ENCODE results near the gene HECTD2.
A peak's percentile ranks its signal among the peaks of the same experiment; 100 is the strongest.
"Not testable (repeated sequence)": the region's sequence is repeated elsewhere in the genome, so short reads cannot be mapped to it uniquely, and the experiment has no call there.

Gene HECTD2, protein sequence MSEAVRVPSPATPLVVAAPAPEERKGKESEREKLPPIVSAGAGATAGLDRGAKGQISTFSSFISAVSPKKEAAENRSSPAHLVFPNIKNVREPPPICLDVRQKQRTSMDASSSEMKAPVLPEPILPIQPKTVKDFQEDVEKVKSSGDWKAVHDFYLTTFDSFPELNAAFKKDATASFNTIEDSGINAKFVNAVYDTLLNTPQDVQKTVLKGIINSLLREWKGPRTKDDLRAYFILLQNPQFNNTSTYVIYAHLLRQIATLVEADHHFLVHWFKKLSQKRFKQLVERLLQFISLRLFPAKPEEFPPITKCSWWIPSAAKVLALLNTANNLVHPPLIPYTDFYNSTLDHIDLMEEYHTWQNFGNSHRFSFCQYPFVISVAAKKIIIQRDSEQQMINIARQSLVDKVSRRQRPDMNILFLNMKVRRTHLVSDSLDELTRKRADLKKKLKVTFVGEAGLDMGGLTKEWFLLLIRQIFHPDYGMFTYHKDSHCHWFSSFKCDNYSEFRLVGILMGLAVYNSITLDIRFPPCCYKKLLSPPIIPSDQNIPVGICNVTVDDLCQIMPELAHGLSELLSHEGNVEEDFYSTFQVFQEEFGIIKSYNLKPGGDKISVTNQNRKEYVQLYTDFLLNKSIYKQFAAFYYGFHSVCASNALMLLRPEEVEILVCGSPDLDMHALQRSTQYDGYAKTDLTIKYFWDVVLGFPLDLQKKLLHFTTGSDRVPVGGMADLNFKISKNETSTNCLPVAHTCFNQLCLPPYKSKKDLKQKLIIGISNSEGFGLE

DNA sequence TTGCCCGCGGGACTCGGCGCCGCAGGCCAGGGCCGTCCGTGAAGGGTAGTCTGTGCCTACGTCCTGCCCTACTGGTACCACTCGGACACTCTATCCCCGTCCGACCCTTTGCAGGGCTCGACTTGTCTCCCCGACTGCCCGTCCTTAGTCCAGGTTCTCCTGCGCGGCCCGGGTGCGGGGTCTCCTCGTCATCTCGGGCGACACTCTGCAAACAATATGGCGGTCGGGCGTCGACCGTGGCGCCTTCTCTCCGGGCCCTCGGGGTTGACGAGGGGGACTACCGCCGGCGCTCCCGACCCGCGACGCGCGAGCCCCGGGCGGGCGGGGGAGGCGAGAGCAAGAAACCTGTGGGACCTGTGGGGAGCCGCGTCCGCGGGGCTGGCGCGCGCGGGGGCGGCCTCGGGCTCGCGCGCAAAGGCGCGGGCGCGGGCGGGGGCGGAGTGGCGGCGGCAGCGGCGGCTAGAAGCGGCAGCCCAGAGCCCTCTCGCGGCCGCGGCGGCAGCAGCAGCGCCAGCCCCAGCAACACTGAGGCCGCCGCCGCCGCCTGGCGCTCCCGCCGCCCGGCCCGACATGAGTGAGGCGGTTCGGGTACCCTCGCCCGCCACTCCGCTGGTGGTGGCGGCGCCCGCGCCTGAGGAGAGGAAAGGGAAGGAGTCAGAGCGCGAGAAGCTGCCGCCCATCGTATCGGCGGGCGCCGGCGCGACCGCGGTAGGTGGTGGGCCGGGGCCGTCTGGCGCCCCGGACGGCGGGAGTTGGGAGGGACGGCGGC lies at the start of gene HECTD2:
Gene HECTD2, plus strand, starts transcription at position 476 of the 769 bp plus-strand sequence. Its CDS starts 95 bp downstream, at position 571.
- DNase-seq: no peak

GRCh38 chr10:91360461-91360860 lies 49.7 kb upstream of the HECTD2 start:
- no peak for DNase-seq

DNA sequence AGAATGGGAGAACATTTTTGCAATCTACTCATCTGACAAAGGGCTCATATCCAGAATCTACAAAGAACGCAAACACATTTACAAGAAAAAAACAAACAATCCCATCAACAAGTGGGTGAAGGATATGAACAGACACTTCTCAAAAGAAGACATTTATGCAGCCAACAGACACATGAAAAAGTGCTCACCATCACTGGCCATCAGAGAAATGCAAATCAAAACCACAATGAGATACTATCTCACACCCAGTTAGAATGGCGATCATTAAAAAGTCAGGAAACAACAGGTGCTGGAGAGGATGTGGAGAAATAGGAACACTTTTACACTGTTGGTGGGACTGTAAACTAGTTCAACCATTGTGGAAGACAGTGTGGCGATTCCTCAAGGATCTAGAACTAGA lies 44.6 kb upstream of the HECTD2 start:
- not testable (repeated sequence) for DNase-seq

DNA sequence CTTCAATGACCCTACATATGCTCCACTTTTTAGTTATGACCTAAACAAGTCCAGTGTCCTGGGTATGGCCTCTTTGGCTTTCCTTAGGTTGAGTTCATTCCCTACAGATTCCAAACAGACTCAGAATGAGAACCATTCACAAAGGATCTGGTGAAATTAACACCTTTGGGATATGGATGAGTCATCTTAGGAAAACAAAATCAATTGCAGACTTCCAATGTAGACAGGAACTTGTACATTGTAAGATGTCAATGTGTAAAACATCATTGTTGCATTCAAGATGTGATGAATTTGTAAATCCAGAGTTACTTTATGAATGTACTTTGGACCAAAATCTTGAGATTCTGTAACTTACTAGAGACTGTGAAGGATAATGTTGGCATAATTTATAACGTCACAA lies 43.4 kb upstream of the HECTD2 start:
- no peak for DNase-seq

GRCh38 chr10:91367127-91367531 lies 43.0 kb upstream of the HECTD2 start:
- DNase-seq: no peak

- DNase-seq: no peak
These were observed 42.6 kb upstream of the HECTD2 start for GRCh38 chr10:91367558-91367957.

- DNase-seq: not testable (repeated sequence)
These were observed 40.1 kb upstream of the HECTD2 start for GRCh38 chr10:91369978-91370589.

DNA sequence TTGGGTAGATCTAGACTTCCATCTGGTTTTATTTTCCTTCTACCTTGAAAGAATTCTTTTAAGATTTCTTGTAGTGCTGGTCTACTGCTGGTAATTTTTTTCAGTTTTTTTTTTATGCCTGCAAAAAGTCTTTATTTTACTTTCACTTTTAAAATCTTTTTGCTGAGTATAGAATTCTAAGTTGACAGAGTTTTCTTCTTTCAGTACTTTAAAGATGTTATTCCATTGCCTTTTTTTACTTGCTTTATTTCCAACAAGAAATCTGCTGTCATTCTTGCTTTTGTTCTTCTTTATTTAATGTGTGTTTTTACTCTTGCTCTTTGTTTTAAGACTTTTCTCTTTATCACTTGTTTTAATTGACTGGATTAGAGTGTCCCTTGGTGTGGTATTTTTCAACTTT lies 36.1 kb upstream of the HECTD2 start:
- no peak for DNase-seq

DNA sequence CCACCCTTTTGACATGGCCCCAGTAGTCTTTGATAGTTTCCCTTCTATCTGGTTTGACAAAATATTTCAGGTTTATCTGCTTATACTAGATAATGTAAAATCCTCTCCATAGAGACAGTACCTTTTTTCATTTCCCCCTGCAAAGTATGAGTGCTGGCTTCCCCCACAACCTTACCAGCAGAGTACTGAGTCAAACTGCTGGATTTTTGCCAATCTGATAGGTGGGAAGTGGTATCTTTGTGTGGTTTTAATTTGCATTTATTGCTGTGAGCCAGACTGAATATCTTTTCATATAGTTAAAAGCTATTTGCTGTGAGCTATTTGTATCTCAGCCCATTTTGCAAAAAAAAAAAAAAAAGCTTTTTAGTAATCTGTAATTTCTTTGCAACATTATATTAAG lies 32.1 kb upstream of the HECTD2 start:
- DNase-seq: no peak

DNA sequence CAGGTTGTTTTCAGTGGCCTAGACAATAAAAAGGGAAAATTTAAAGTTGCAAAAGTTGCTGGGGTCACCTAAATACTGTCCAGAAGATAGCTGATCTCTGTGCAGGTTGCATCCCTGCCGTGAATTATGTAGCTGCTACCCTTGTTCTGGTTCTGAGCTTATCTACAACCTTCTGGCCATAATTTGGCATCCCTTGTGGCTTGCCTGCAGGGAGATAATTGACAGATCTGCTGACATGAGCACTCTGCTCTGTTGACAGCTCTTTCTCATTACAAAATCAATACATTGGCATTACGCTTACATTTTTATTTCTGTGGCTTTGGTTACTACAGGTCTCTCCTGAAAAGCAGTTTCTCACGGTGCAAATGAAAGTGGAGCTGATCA lies 29.3 kb upstream of the HECTD2 start:
- no peak for DNase-seq

DNA sequence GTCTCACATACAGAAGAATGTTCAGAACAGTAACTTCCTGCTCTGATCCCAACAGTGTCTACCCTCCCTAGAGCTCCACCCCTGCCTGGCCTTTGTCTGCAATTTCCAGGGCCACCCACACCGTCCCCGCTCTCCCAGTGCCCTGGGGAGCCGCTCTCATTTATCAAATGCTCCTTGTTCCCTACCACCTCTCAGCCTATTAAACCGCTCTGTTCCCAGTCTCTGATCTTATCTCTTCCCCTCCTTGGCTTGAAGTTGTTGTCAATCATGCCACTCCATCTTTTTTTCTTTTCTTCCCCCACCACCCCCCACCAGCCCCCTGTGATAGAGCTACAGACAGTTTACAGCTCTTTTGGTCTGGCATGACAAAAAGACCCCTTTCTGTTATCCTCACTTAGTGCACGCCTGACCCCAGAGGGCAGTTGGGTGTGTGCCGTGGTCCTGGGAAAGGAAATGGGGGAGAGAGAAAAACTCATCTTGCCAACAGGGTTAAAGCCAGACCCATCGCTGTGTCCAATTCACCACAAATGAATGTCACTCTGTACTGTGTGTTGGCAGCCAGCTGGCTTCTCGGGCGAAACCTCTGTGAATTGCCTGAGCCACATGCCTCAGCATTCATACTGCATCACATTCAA lies 28.8 kb upstream of the HECTD2 start:
- DNase-seq: no peak

- DNase-seq: no peak
These were observed 24.6 kb upstream of the HECTD2 start for GRCh38 chr10:91385306-91386085.

- DNase-seq: peak; percentile 17
These were observed 20.3 kb upstream of the HECTD2 start for GRCh38 chr10:91389636-91390512.

GRCh38 chr10:91390513-91390825 lies 19.7 kb upstream of the HECTD2 start:
- DNase-seq: not testable (repeated sequence)

DNA sequence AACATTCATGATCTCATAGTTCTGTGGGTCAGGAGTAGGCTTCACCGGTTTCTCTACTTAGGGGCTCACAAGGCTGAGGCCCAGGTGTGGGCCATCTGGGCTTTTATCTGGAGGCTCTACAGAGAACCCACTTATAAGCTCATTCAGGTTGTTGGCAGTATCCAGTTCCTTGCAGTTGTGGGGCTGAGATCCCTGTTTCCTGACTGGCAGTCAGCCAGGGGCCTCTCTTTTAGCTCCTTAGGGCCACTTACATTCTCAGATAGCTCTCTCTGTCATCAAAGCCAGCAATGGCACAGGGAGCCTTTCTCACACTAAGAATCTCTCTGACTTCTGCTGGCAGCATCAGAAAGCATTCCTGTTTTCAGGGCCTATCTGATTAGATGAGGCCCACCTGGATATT lies 18.2 kb upstream of the HECTD2 start:
- DNase-seq: no peak

- no peak for DNase-seq
These were observed 3.8 kb upstream of the HECTD2 start for GRCh38 chr10:91406322-91406721.

DNA sequence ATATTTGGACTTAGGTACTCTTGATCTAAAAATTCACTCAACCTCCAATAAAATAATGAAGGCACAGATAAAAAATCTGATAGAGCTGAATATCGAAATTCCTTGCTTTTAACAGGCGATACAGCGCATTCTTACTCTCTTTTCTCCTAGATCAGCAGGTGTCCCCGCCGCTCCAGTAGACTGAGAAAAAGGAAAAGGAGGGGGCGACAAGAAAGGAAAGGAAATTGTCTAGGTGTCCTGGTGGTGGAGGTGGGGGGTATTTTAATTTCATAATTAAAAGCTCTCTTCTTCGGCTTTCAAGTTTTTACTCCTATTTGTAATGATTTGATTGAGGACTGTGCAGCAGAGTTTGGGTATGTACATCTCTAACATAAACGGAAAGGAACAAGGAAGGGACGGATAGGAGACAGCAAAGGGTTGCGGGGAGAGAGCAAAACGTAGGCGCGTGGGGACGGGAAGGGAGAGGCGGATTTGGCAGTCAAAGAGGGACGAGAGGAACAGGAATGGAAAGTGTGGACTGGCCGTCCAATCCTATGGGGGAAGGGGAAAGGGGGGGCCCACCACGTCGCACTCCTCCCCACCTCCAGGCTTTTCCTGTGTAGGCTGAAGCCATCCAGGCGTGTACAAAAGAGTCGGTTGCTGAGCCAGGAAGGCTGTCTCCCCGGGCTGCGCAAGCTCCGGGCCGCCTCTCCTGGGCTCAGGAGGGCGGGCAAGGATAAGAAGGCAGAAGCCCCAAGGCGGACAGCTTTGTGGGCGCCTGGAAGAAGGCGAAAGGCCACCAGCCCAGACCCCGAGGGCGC lies 875 bp upstream of the HECTD2 start:
- DNase-seq: peak; percentile 38

GRCh38 chr10:91410638-91411371 lies 661 bp downstream of the HECTD2 start:
- no peak for DNase-seq

- no peak for DNase-seq
These were observed 1.5 kb downstream of the HECTD2 start for GRCh38 chr10:91411621-91412020.
